ENCODE data around the gene PRKRA. TPM values are rescaled to one million over a fixed set of nuclear protein-coding genes. Genes with fewer than 3 reads are reported as not detected.

Gene PRKRA
- total and polyA plus RNA-seq, 2 of the 13 experiments (the other 11 are each of a cell fraction or from before 2014, with no cell fraction given): 53.1 to 74.7 TPM

- no TSS peak for BruUV-seq (replicated peaks)
These were observed 59.3 kb downstream of the PRKRA start for GRCh38 chr2:178391701-178392100.

More at GRCh38 chr2:178391701-178392100, 59.3 kb downstream of the PRKRA start:
- DNase-seq (ENCODE audit: low spot score): no peak
- H3K9ac ChIP-seq (ENCODE audit: insufficient read depth, low read depth, low read length): no peak overlapping the region
- no peaks in the 10 kb centered on the region for H4K20me1 ChIP-seq (ENCODE audit: insufficient read depth, low read length)
- no peaks in the 10 kb centered on the region for H3K79me2 ChIP-seq (ENCODE audit: insufficient read depth, low read length)
- FAIRE-seq: no peak
- POLR2A ChIA-PET: no interaction called here
- H3K9me3 ChIP-seq (ENCODE audit: low read length): no peaks in the 10 kb centered on the region
- in situ Hi-C loops (cut with HindIII; ENCODE audit: extremely low pct_ligation_motif_present, low pct_unique_long_range_greater_than_20kb) (no loop called here), intact Hi-C loops (cut with micrococcal nuclease; ENCODE audit: unreplicated experiment) (no loop called here)
- no peak for ATAC-seq
- H3K4me1 ChIP-seq (ENCODE audit: insufficient read depth, low read length): no peaks in the 10 kb centered on the region
- H3K27ac ChIP-seq (ENCODE audit: extremely low read length, insufficient read depth, low read length): no peak overlapping the region
- H3K4me2 ChIP-seq (ENCODE audit: low read depth, low read length): no peak overlapping the region
- no peak overlapping the region for H2AFZ ChIP-seq (ENCODE audit: low read length)
- TF ChIP-seq ZNF841 (CRISPR knock-in tag; IDR thresholded peaks at IDR 0.05; ENCODE audit: borderline replicate concordance) (no peak), ZFP36 (IDR thresholded peaks at IDR 0.05; ENCODE audit: borderline replicate concordance, low read depth, low read length, partially characterized antibody) (no peak), ZNF205 (CRISPR knock-in tag; IDR thresholded peaks at IDR 0.05) (no peak), ZNF280D (CRISPR knock-in tag; IDR thresholded peaks at IDR 0.05) (no peak), ZNF883 (CRISPR knock-in tag; IDR thresholded peaks at IDR 0.05; ENCODE audit: not compliant biosample characterization) (no peak), ZIK1 (CRISPR knock-in tag; IDR thresholded peaks at IDR 0.05; ENCODE audit: borderline replicate concordance, low read depth) (no peak), ATF7 (IDR thresholded peaks at IDR 0.05) (no peak), ATF7 (CRISPR knock-in tag; IDR thresholded peaks at IDR 0.05) (no peak), ZSCAN31 (CRISPR knock-in tag; IDR thresholded peaks at IDR 0.05; ENCODE audit: low read depth) (no peak)
- CTCF ChIA-PET (ENCODE audit: low intra/inter-chr PET ratio, low total read pairs): no interaction called here
- WGBS (ENCODE audit: low lambda C conversion rate): 46% methylated on average over 4 of the region's 4 CpGs
- H3K36me3 ChIP-seq (replicated peaks in 1 of 2; ENCODE audit: control insufficient read depth in 1 of 2, insufficient read depth in 2 of 2, low read length in 2 of 2): no peaks in the 10 kb centered on the region
- H3K4me3 ChIP-seq (replicated peaks in 1 of 3; ENCODE audit: insufficient read depth in 1 of 3, low read depth in 2 of 3, low read length in 3 of 3): no peak overlapping the region
- H3K27me3 ChIP-seq (ENCODE audit: control insufficient read depth in 1 of 2, insufficient read depth in 2 of 2, low read length in 2 of 2): no peaks in the 10 kb centered on the region
